Dendritic cell treated with granulocyte-macrophage colony-stimulating factor and Interleukin-4, amounts not matched to agents 40 ng/mL and 50 ng/mL, for 4 days (primary cell): Measurements from ENCODE around the gene QTRT2.

Experiments
- H3K27ac Mint-ChIP-seq: one replicate; pipeline ENCODE4 v1.8.0; 2022; ENCODE audit warnings: mild to moderate bottlenecking, mixed read lengths
- H3K27me3 Mint-ChIP-seq: one replicate; pipeline ENCODE4 v1.8.0; 2022; ENCODE audit warnings: mild to moderate bottlenecking, mixed read lengths
- H3K36me3 Mint-ChIP-seq: one replicate; pipeline ENCODE4 v1.8.0; 2022; ENCODE audit warnings: low read depth, mixed read lengths
- H3K4me1 Mint-ChIP-seq: one replicate; pipeline ENCODE4 v1.8.0; 2022; ENCODE audit warnings: low read depth, mixed read lengths
- H3K4me3 Mint-ChIP-seq: one replicate; pipeline ENCODE4 v1.8.0; 2022; ENCODE audit warnings: mild to moderate bottlenecking, moderate library complexity, mixed read lengths
- H3K9me3 Mint-ChIP-seq: one replicate; pipeline ENCODE4 v1.8.0; 2022; ENCODE audit warnings: mixed read lengths
- intact Hi-C: fragments of 100-400 bp; cut with micrococcal nuclease; formaldehyde crosslinking; loops from one replicate; pipeline ENCODE4 v1.15.0; 2022

Gene QTRT2

DNA sequence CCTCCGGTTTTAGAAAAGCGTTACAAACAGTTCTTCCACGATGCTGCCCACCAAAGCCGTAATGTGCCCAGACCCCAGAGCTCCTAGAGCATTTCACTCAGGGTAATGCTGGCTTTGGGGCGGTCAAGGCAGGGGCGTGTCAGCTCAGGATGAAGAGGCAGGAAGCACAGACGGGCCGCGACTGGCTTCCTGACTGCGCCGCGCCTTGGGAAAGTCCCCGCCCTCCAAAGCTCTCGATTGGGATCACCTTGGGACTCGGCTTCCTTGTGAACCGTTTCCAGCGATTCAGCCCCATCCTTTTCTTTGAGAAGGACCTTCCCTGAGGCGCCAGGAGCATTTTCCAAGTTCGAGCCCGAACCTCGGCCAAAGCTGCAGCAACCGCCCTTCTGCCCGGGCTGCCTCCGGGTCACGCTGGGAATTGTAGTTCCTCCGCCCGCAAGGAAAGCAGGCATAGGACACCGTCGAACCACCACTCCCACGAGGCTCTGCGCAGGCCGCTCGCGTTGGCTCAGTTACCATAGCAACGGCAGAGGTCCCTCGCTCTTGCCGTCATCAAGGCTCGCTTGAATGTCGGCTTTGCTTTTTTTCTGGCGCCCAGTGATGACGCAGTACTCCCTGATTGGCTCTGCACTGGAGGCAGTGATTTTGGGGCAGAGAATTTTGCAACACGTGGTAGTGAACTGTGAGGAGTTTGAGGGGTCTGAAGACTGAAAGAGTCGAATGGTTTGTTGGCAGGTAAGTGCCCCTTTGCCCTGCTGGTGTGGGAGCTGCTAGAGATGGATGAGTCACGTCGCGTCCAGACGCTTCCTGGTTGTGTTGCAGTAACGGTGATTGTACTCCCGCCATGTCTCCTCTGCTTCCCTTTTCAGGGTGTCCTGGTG, at the start of gene QTRT2, which contains the start of gene CCDC191:
Gene QTRT2 (plus strand): TSS at position 608 of the 881 bp plus-strand sequence. CDS start 8,521 bp downstream, outside the sequence.
Gene CCDC191 (minus strand): TSS at position 397 of the 881 bp plus-strand sequence. CDS start 60 bp downstream, at position 337.
- Mint-ChIP-seq H3K36me3 (peaks cover 36% of the 10 kb centered on the region), H3K27me3 (no peaks in the 10 kb centered on the region), H3K9me3 (no peaks in the 10 kb centered on the region), H3K4me3 (peak within 1 kb of the TSS; percentile 92), H3K27ac (peak within 1 kb of the TSS; percentile 97), H3K4me1 (peaks cover 41% of the 10 kb centered on the region)
- intact Hi-C loops = loop anchor here (2.0 to 10.0 kb wide), 5 partner anchors 110 to 1088 kb away; partner anchors contain the start of genes ATP6V1A, GRAMD1C, NAA50 and USF3

DNA sequence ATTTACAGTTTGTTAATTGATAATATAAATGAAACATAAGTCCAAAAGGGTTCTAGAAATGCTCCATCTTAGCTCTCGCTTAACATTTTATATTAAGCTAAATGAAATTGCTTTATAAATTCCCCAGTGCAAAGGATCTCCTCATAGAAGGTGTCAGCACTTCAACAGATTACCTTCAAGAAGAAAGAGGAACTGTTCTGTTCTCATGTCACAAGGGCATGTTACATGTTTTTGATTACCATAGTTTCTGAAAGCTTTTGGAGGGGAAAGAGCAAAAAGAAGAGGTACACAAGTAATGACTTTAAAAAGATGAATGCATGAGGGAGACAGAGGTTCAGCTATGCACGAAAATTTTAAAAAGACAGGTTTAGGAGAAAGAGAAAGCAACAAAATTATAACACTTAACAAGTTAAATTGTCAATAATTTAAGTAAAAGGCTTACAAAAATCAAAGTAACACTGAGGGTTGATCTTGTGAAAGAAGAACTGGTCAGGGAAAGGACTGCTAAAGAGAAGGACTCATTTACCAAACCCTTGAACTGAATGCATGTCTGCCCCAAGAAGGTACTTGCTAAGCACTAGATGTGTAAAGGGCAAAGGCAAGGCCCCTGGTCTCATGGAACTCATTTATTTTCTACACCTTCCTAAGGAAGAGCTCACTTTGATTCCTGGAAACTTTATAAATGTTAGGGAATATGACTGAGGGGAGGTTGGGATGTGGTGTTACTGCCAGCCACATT, 45.3 kb upstream of the QTRT2 start:
- Mint-ChIP-seq H3K4me3 (no peak overlapping the region), H3K9me3 (no peaks in the 10 kb centered on the region), H3K36me3 (peaks cover under 1% of the 10 kb centered on the region), H3K27me3 (no peaks in the 10 kb centered on the region), H3K27ac (no peak overlapping the region), H3K4me1 (peaks cover 5% of the 10 kb centered on the region)
- intact Hi-C loops = no loop called here

DNA sequence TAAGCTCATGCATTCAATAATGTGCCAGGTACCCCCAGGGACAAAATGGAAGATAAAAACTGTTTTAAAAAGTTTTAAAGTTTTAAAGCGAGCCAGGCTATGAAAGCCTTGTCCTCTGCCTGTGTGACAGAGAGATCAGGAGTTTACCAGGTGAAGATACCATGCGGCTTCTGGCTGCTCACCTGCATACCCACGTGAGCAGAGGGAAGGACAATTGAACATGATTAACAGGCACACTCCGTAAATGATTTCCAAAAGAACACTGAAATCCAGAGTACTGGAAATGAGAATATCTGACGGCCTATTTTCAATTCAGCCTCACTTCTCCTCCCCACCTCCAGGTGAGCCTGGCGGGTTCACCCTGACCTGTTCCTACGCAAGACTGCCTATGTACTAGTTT, 42.3 kb upstream of the QTRT2 start:
- Mint-ChIP-seq H3K9me3 (no peaks in the 10 kb centered on the region), H3K27me3 (no peaks in the 10 kb centered on the region)

DNA sequence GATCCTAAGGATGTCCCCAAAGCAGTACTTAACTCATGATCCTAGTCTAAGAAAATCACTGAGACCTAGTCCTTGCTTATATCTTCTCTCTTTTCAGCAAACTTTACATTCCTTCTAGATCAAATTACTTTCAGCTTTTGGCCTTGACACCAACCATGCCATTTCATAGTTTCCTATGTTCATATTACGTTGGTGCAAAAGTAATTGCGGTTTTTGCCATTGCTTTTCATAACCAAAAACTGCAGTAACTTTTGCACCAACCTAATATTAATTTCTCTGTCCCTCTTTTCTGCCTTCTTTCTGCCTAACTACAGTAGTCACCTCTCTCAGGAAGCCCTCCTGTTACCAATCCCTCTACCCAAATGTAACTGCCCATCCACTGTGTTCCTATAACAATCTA, 37.1 kb upstream of the QTRT2 start:
- Mint-ChIP-seq H3K4me1 (peaks cover 5% of the 10 kb centered on the region), H3K27ac (no peak overlapping the region), H3K27me3 (no peaks in the 10 kb centered on the region), H3K9me3 (no peaks in the 10 kb centered on the region), H3K4me3 (no peak overlapping the region), H3K36me3 (no peaks in the 10 kb centered on the region)
- intact Hi-C loops = no loop called here

More for the DNA sequence above, 42.3 kb upstream of the QTRT2 start:
- Mint-ChIP-seq H3K4me1 (peaks cover 5% of the 10 kb centered on the region), H3K27ac (no peak overlapping the region), H3K36me3 (no peaks in the 10 kb centered on the region), H3K4me3 (no peak overlapping the region)
- intact Hi-C loops = no loop called here

DNA sequence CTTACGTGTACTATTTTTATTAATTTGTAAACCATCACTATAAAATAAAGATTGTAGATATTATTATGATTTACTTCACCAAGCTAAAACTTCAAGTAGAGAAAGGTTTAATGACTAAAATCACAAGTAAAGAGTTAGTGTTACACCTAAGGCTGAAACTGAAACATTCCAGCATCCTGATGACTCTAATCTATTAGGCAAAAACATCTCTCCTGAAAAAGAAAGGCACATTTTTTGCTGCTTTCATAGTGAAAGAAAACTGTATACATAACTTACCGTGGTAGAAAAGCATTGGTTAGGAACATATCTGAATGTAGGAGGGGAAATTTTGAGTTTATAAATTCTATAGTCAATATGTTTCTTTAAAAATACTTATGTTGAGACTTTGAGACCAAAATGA, 35.6 kb upstream of the QTRT2 start:
- H3K9me3 Mint-ChIP-seq = no peaks in the 10 kb centered on the region
- H3K4me3 Mint-ChIP-seq = no peak overlapping the region
- intact Hi-C loops = no loop called here
- no peaks in the 10 kb centered on the region for H3K36me3 Mint-ChIP-seq
- no peak overlapping the region for H3K27ac Mint-ChIP-seq
- peaks cover 5% of the 10 kb centered on the region for H3K4me1 Mint-ChIP-seq
- no peaks in the 10 kb centered on the region for H3K27me3 Mint-ChIP-seq

DNA sequence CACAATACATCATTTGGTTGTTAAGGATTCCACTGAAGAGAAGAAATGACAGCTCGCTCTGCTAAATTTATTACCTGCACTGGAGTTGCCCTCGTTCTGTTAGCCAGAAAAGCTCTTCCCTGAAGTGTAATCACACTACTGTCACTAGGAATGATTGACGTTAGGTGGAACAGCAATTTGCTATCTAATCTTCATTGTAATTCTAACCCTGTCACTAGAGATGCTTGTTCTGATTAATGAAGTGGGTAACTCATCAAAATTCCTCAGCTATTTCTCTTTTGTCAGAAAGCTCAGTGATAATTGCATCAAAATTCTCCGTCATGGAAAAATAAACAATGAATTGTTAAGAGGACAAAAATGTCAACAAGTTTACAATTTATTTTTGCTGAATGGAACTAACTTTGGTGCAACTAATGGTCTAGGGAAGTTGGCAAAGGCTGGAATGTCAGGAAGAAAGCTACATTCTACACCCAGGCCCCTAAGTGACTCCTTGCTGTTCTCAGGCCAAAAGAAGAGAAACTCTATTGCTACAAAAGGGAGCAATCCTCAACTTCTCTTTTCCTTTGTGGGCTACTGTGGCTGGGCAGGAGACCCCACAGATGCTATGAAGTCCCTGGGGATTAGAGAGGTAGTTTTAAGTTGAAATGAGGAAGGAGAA, 34.3 kb upstream of the QTRT2 start:
- Mint-ChIP-seq H3K27ac (no peak overlapping the region), H3K4me3 (no peak overlapping the region), H3K36me3 (no peaks in the 10 kb centered on the region), H3K4me1 (peaks cover 5% of the 10 kb centered on the region), H3K9me3 (no peaks in the 10 kb centered on the region), H3K27me3 (no peaks in the 10 kb centered on the region)
- intact Hi-C loops = no loop called here

DNA sequence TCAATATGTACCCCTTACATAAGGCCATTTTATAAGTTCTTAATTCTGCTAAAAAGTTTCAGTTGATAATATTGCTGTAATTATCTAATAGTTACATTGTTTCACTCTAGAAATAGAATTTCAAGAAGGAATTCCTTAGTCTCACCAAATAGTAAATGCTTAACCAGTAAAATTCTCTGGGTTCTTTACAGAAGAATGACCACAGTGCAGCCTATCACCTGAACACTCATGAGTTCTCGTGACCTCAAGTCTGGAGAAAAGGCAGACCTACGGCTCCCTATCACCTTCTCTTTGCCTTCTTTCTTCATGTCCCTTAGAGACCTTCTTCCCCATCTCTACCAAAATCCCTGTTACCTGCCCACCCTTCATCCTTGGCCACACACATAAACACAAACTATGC, 31.1 kb upstream of the QTRT2 start:
- no peaks in the 10 kb centered on the region for H3K27me3 Mint-ChIP-seq
- H3K9me3 Mint-ChIP-seq = no peaks in the 10 kb centered on the region
- H3K4me1 Mint-ChIP-seq = peaks cover 5% of the 10 kb centered on the region
- H3K36me3 Mint-ChIP-seq = no peaks in the 10 kb centered on the region
- intact Hi-C loops = no loop called here
- H3K4me3 Mint-ChIP-seq = no peak overlapping the region
- H3K27ac Mint-ChIP-seq = no peak overlapping the region

DNA sequence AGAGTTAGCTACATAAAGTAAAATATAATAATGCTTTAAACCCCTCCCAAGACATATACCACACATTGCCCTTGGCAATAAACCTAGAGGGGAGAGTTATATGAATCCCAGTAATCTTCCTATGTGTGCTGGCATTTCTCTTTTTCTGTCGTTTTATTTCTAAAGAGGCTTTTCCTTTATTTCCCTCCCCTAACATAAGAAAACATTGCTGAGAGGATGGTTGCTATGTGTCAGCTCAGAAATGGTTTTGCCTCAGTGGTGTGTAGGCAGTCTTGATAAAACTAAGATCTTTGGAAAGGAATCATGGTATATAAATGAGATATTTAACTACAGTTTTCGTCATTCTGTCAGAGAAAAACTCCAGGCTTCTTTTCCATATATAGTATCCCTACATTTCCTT, 30.2 kb upstream of the QTRT2 start:
- intact Hi-C loops = no loop called here
- no peaks in the 10 kb centered on the region for H3K9me3 Mint-ChIP-seq
- H3K27me3 Mint-ChIP-seq = no peaks in the 10 kb centered on the region
- H3K4me3 Mint-ChIP-seq = no peak overlapping the region
- peaks cover 5% of the 10 kb centered on the region for H3K4me1 Mint-ChIP-seq
- no peak overlapping the region for H3K27ac Mint-ChIP-seq
- H3K36me3 Mint-ChIP-seq = no peaks in the 10 kb centered on the region

DNA sequence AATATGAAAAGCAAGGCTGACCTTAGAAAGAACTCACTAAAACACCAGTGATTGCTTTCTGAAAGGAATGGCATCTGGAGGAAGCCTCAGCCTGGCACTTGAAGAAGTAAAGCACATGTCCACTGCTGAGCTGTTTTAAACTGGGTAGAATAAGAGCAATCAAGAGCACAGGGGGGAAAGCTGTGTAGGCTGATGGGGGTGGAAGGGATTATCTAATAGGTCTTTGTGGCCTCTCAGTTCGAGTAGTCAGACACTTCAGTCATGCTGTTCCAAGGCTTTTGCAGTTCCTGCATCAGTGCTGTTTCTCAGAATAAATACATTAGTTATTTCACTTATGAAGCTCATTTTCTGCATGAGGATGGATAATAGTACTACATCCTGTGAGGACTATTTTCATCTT, 22.8 kb upstream of the QTRT2 start:
- H3K27ac Mint-ChIP-seq = no peak overlapping the region
- H3K4me1 Mint-ChIP-seq = no peaks in the 10 kb centered on the region
- intact Hi-C loops = no loop called here
- H3K4me3 Mint-ChIP-seq = no peak overlapping the region
- H3K27me3 Mint-ChIP-seq = no peaks in the 10 kb centered on the region
- peaks cover 10% of the 10 kb centered on the region for H3K36me3 Mint-ChIP-seq
- H3K9me3 Mint-ChIP-seq = no peaks in the 10 kb centered on the region

DNA sequence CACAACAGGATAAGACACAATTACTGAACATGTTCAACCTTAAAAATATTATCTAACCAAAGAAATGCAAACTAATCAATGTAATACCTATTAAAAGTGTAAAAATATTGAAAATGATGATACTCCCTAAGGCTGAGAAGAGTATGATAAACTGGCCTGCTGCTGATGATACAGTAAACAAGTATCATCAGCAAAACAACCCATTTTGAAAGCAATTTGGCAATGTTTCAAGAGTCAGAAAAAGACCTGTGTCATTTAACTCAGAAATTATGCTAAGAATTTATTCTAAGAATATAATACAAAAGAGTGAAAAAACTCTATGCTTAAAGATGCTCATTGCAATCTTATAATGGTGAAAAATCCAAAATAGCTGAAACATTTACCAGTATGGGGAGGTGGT, 22.3 kb upstream of the QTRT2 start:
- peaks cover 12% of the 10 kb centered on the region for H3K36me3 Mint-ChIP-seq
- H3K4me3 Mint-ChIP-seq = no peak overlapping the region
- no peaks in the 10 kb centered on the region for H3K9me3 Mint-ChIP-seq
- H3K27ac Mint-ChIP-seq = no peak overlapping the region
- H3K4me1 Mint-ChIP-seq = no peaks in the 10 kb centered on the region
- no peaks in the 10 kb centered on the region for H3K27me3 Mint-ChIP-seq
- intact Hi-C loops = no loop called here

DNA sequence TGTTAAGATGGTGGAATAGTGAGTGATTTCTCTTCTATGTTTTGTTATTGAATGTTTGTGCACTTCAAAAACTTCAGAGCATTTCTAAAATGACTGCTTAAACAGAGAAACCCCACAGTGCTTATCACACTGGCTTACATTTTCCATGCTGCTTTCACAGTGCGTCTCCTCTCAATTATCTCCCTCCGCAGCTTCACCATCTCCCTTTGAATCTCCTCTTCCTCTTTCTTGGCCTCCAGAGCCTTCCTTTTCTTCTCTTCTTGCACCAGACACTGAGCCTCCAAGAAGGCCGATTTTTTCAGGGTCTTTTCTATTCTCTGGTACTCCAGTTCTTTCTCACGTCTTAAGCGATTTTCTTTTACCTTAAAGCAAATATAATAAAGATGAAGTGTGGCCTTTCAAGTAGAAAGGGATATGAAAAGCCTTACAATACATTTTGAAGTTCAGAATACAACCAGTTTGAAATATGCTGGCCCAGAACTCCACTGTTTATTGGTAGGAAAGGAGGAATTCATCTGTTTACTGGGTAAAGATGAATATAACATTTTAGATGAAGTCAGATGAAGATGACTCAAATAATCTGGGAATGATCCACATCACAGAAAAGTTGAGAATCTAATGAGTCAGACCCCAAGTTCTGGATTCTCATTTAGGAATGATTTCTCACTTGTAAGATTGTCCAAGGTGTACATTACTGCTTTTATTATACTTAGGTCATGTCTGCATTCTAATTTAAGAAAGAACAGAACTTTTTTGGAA, 21.6 kb upstream of the QTRT2 start:
- Mint-ChIP-seq H3K27ac (no peak overlapping the region), H3K27me3 (no peaks in the 10 kb centered on the region), H3K36me3 (peaks cover 12% of the 10 kb centered on the region), H3K4me3 (no peak overlapping the region), H3K4me1 (no peaks in the 10 kb centered on the region), H3K9me3 (no peaks in the 10 kb centered on the region)
- intact Hi-C loops = no loop called here

DNA sequence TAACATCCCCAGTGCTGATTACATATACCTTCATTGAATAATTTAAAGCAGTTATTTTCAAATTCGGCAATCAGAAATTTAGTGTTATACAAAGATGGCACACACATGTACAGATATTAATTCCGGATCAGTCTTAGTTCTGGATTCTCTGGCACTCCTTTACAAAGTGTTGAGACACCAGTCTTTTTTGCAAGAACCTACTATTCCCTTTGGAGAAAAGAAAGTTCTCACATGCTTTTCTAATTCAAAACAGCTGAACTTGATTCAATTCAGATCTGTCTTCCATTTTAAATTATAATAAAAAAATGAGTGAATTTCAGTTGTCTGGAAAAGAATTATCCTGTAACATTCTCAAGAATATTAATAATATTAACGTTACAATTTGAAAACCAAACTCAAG, 20.6 kb upstream of the QTRT2 start:
- H3K27me3 Mint-ChIP-seq = no peaks in the 10 kb centered on the region
- H3K27ac Mint-ChIP-seq = no peak overlapping the region
- intact Hi-C loops = no loop called here
- H3K4me1 Mint-ChIP-seq = no peaks in the 10 kb centered on the region
- H3K9me3 Mint-ChIP-seq = no peaks in the 10 kb centered on the region
- peaks cover 12% of the 10 kb centered on the region for H3K36me3 Mint-ChIP-seq
- H3K4me3 Mint-ChIP-seq = no peak overlapping the region

DNA sequence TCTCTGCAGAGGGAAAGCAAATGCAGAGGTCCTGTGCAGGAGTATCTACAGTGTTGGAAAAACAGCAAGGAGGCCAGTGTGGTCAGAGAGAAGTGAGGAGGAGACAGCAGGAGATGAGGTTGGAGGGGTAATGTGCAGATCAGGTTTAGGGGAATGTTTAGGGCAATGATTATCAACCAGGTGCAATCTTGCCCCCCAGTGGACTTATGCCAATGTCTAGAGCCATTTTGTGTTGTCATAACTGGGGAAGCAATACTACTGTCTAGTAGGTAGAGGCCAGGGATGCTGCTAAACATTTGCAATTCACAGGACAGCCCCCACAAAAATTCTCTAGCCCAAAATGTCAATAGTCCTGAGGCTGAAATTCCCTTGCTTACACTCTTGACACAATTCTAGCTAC, 13.3 kb upstream of the QTRT2 start:
- Mint-ChIP-seq H3K36me3 (peaks cover 6% of the 10 kb centered on the region), H3K27ac (no peak overlapping the region), H3K4me1 (no peaks in the 10 kb centered on the region), H3K9me3 (no peaks in the 10 kb centered on the region), H3K4me3 (no peak overlapping the region), H3K27me3 (no peaks in the 10 kb centered on the region)
- intact Hi-C loops = no loop called here
